ENCODE measurements around the gene ITPKB.

ITPKB gene

DNA sequence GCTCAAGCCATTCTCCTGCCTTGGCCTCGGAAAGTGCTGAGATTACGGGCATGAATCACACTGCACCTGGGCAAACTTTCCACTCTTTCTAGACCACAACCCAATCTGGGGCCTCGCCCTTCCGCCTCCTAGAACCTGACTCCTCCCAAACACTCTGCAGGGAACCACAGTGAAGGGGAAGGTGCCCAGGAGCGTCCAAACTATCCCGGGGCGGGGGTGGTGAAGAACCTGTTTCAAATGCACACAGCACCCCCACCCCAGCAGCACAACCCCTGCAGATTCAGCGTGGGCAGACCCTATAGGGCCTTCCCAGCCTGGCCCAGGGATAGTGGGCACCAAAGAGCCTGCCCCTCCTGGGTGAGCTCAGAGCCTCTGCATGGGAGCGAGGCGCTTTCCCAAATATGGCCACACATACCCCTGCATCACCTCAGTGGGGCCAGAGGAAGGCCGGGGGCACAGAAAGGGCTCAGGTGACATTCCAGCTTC lies 103.6 kb downstream of the ITPKB start:
- no peak overlapping the region for H3K56ac ChIP-seq (ENCODE audit: low read length)
- no peak overlapping the region for H3K4ac ChIP-seq (ENCODE audit: low read depth, low read length)
- H3K18ac ChIP-seq (ENCODE audit: low read length) = no peak overlapping the region
- H4K5ac ChIP-seq (ENCODE audit: low read length) = no peak overlapping the region
- no peaks in the 10 kb centered on the region for H3K79me1 ChIP-seq (ENCODE audit: low read length)
- H3K9ac ChIP-seq (ENCODE audit: low read length) = no peak overlapping the region
- H2BK5ac ChIP-seq (ENCODE audit: low read length) = no peak overlapping the region
- H2AK5ac ChIP-seq (ENCODE audit: low read length) = no peak overlapping the region
- no peaks in the 10 kb centered on the region for H3K79me2 ChIP-seq (ENCODE audit: control insufficient read depth, insufficient read depth, low read length)
- H3K36me3 ChIP-seq (ENCODE audit: control insufficient read depth, insufficient read depth, low read length) = no peaks in the 10 kb centered on the region
- no peak overlapping the region for H3K27ac ChIP-seq (ENCODE audit: low read depth, low read length)
- H3K4me1 ChIP-seq (ENCODE audit: control insufficient read depth, low read depth, low read length) = no peaks in the 10 kb centered on the region
- H4K8ac ChIP-seq (ENCODE audit: low read depth, low read length) = no peak overlapping the region
- no peak overlapping the region for H2BK120ac ChIP-seq (ENCODE audit: low read depth, low read length)
- DNase-seq = no peak
- H2BK15ac ChIP-seq (replicated peaks; ENCODE audit: low read depth) = no peak overlapping the region
- WGBS (ENCODE audit: extremely low coverage, insufficient coverage, low lambda C conversion rate) = no CpG with 5 or more reads among the region's 11 CpGs
- no peak overlapping the region for H3K23ac ChIP-seq (ENCODE audit: low read length)
- H3K4me3 ChIP-seq (ENCODE audit: low read length) = no peak overlapping the region
- H3K27me3 ChIP-seq (ENCODE audit: insufficient read depth, low read length, poor library complexity) = no peaks in the 10 kb centered on the region
- no peak overlapping the region for H3K4me2 ChIP-seq (ENCODE audit: low read length)

DNA sequence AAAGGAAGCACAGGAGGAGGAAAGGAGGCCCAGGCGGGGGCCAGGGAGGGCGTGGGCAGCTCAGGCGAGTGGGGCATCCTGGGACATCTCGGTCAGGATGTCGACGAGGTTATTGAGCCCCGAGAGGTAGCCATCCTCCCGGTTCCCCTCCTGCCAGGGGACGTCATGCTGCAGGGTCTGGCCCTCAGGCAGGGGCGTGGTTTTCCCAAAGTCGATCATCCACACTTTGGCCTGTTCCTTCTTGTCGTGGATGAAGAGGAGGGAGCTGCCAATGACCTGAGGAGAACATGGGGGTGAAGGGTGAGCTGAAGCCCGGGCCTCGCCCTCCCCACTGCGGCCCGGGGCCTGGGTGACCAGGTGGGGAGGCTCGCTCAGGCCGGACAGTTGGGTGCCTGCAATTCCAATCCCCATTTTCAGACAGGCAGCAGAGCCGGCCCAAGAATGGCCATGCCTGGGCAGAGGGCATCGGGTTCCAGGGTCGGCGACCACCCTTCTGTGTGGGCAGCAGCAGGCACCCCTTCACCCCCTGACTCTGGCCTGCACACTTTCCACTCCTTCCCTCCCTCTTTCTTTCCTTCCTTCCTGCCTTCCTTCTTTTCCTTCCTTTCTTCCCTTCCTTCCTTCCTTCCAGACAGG lies 104.4 kb downstream of the ITPKB start:
- H3K27me3 ChIP-seq (ENCODE audit: insufficient read depth, low read length, poor library complexity) = no peaks in the 10 kb centered on the region
- H4K5ac ChIP-seq (ENCODE audit: low read length) = no peak overlapping the region
- H2BK15ac ChIP-seq (replicated peaks; ENCODE audit: low read depth) = no peak overlapping the region
- WGBS (ENCODE audit: extremely low coverage, insufficient coverage, low lambda C conversion rate) = no CpG with 5 or more reads among the region's 22 CpGs
- H3K18ac ChIP-seq (ENCODE audit: low read length) = no peak overlapping the region
- H3K23ac ChIP-seq (ENCODE audit: low read length) = no peak overlapping the region
- H3K4me1 ChIP-seq (ENCODE audit: control insufficient read depth, low read depth, low read length) = no peaks in the 10 kb centered on the region
- H3K9ac ChIP-seq (ENCODE audit: low read length) = no peak overlapping the region
- no peak overlapping the region for H2BK120ac ChIP-seq (ENCODE audit: low read depth, low read length)
- no peak overlapping the region for H2BK5ac ChIP-seq (ENCODE audit: low read length)
- no peak overlapping the region for H3K4me2 ChIP-seq (ENCODE audit: low read length)
- no peak overlapping the region for H3K56ac ChIP-seq (ENCODE audit: low read length)
- no peaks in the 10 kb centered on the region for H3K79me1 ChIP-seq (ENCODE audit: low read length)
- H4K8ac ChIP-seq (ENCODE audit: low read depth, low read length) = no peak overlapping the region
- no peak for DNase-seq
- no peak overlapping the region for H3K27ac ChIP-seq (ENCODE audit: low read depth, low read length)
- no peaks in the 10 kb centered on the region for H3K79me2 ChIP-seq (ENCODE audit: control insufficient read depth, insufficient read depth, low read length)
- H3K4ac ChIP-seq (ENCODE audit: low read depth, low read length) = no peak overlapping the region
- no peak overlapping the region for H3K4me3 ChIP-seq (ENCODE audit: low read length)
- H2AK5ac ChIP-seq (ENCODE audit: low read length) = no peak overlapping the region
- H3K36me3 ChIP-seq (ENCODE audit: control insufficient read depth, insufficient read depth, low read length) = no peaks in the 10 kb centered on the region

GRCh38 chr1:226634166-226634588 lies 104.9 kb downstream of the ITPKB start:
- DNase-seq = peak; percentile 67
- WGBS (ENCODE audit: extremely low coverage, insufficient coverage, low lambda C conversion rate) = no CpG with 5 or more reads among the region's 6 CpGs
- H3K4me3 ChIP-seq (ENCODE audit: low read length) = no peak overlapping the region

DNA sequence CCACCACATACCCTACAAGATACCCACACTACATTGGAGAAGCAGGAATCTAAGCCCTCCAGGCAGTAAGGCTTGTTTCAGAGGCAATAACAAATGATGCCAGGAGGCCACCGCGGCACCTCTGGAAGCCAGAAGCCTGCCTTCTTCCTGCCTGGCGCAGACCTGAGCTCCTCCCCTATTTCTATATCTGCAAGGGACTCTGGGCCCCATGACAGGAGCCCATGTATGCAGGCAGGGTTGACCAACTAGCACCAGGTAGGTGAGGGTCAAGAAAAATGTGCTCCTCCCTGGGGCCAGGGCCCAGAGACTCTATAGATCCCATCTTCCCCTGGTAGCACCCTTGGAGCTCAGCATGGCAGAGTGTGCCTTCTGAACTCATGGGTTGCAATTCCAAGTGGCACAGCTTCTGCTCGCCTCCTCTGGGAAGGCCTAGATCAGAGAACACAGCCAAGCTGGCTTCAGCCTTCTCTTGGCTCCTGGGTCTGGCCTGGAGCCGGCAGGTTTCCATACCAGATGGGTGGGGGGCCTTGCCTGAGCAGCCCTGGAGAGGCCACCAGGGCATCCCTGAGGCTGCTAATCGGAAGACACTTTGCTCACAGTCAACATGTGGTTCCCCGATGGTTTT lies 105.4 kb downstream of the ITPKB start:
- no peak overlapping the region for H3K56ac ChIP-seq (ENCODE audit: low read length)
- H3K27me3 ChIP-seq (ENCODE audit: insufficient read depth, low read length, poor library complexity) = no peaks in the 10 kb centered on the region
- H3K36me3 ChIP-seq (ENCODE audit: control insufficient read depth, insufficient read depth, low read length) = no peaks in the 10 kb centered on the region
- H2AK5ac ChIP-seq (ENCODE audit: low read length) = no peak overlapping the region
- no peak overlapping the region for H3K9ac ChIP-seq (ENCODE audit: low read length)
- H3K27ac ChIP-seq (ENCODE audit: low read depth, low read length) = no peak overlapping the region
- no peak overlapping the region for H4K8ac ChIP-seq (ENCODE audit: low read depth, low read length)
- no peak overlapping the region for H4K5ac ChIP-seq (ENCODE audit: low read length)
- no peak overlapping the region for H3K4ac ChIP-seq (ENCODE audit: low read depth, low read length)
- no peak overlapping the region for H2BK15ac ChIP-seq (replicated peaks; ENCODE audit: low read depth)
- H2BK5ac ChIP-seq (ENCODE audit: low read length) = no peak overlapping the region
- H3K23ac ChIP-seq (ENCODE audit: low read length) = no peak overlapping the region
- no CpG with 5 or more reads among the region's 7 CpGs for WGBS (ENCODE audit: extremely low coverage, insufficient coverage, low lambda C conversion rate)
- no peaks in the 10 kb centered on the region for H3K79me2 ChIP-seq (ENCODE audit: control insufficient read depth, insufficient read depth, low read length)
- no peak overlapping the region for H3K18ac ChIP-seq (ENCODE audit: low read length)
- no peaks in the 10 kb centered on the region for H3K4me1 ChIP-seq (ENCODE audit: control insufficient read depth, low read depth, low read length)
- H3K4me3 ChIP-seq (ENCODE audit: low read length) = no peak overlapping the region
- H2BK120ac ChIP-seq (ENCODE audit: low read depth, low read length) = no peak overlapping the region
- H3K79me1 ChIP-seq (ENCODE audit: low read length) = no peaks in the 10 kb centered on the region
- DNase-seq = no peak
- no peak overlapping the region for H3K4me2 ChIP-seq (ENCODE audit: low read length)

More at GRCh38 chr1:226634166-226634588, 104.9 kb downstream of the ITPKB start:
- no peaks in the 10 kb centered on the region for H3K36me3 ChIP-seq (ENCODE audit: control insufficient read depth, insufficient read depth, low read length)
- H2AK5ac ChIP-seq (ENCODE audit: low read length) = no peak overlapping the region
- H2BK120ac ChIP-seq (ENCODE audit: low read depth, low read length) = no peak overlapping the region
- no peaks in the 10 kb centered on the region for H3K79me1 ChIP-seq (ENCODE audit: low read length)
- H3K18ac ChIP-seq (ENCODE audit: low read length) = no peak overlapping the region
- H3K27me3 ChIP-seq (ENCODE audit: insufficient read depth, low read length, poor library complexity) = no peaks in the 10 kb centered on the region
- H2BK15ac ChIP-seq (replicated peaks; ENCODE audit: low read depth) = no peak overlapping the region
- no peak overlapping the region for H3K4ac ChIP-seq (ENCODE audit: low read depth, low read length)
- H3K9ac ChIP-seq (ENCODE audit: low read length) = no peak overlapping the region
- H3K56ac ChIP-seq (ENCODE audit: low read length) = no peak overlapping the region
- H4K8ac ChIP-seq (ENCODE audit: low read depth, low read length) = no peak overlapping the region
- no peak overlapping the region for H2BK5ac ChIP-seq (ENCODE audit: low read length)
- no peak overlapping the region for H3K27ac ChIP-seq (ENCODE audit: low read depth, low read length)
- no peak overlapping the region for H3K4me2 ChIP-seq (ENCODE audit: low read length)
- no peak overlapping the region for H3K23ac ChIP-seq (ENCODE audit: low read length)
- H4K5ac ChIP-seq (ENCODE audit: low read length) = no peak overlapping the region
- no peaks in the 10 kb centered on the region for H3K4me1 ChIP-seq (ENCODE audit: control insufficient read depth, low read depth, low read length)
- H3K79me2 ChIP-seq (ENCODE audit: control insufficient read depth, insufficient read depth, low read length) = no peaks in the 10 kb centered on the region

- DNase-seq = no peak
- Histone ChIP-seq H3K4me3 (ENCODE audit: low read length) (no peak overlapping the region), H4K8ac (ENCODE audit: low read depth, low read length) (no peak overlapping the region), H2BK5ac (ENCODE audit: low read length) (no peak overlapping the region), H4K5ac (ENCODE audit: low read length) (no peak overlapping the region), H3K23ac (ENCODE audit: low read length) (no peak overlapping the region), H3K79me2 (ENCODE audit: control insufficient read depth, insufficient read depth, low read length) (no peaks in the 10 kb centered on the region), H3K27ac (ENCODE audit: low read depth, low read length) (no peak overlapping the region), H2BK15ac (replicated peaks; ENCODE audit: low read depth) (no peak overlapping the region), H3K4me1 (ENCODE audit: control insufficient read depth, low read depth, low read length) (no peaks in the 10 kb centered on the region), H3K79me1 (ENCODE audit: low read length) (no peaks in the 10 kb centered on the region), H3K9ac (ENCODE audit: low read length) (no peak overlapping the region), H3K18ac (ENCODE audit: low read length) (no peak overlapping the region), H2AK5ac (ENCODE audit: low read length) (no peak overlapping the region), H2BK120ac (ENCODE audit: low read depth, low read length) (no peak overlapping the region), H3K56ac (ENCODE audit: low read length) (no peak overlapping the region), H3K4me2 (ENCODE audit: low read length) (no peak overlapping the region), H3K4ac (ENCODE audit: low read depth, low read length) (no peak overlapping the region), H3K27me3 (ENCODE audit: insufficient read depth, low read length, poor library complexity) (no peaks in the 10 kb centered on the region), H3K36me3 (ENCODE audit: control insufficient read depth, insufficient read depth, low read length) (no peaks in the 10 kb centered on the region)
- no CpG with 5 or more reads among the region's 10 CpGs for WGBS (ENCODE audit: extremely low coverage, insufficient coverage, low lambda C conversion rate)
Measured at GRCh38 chr1:226632922-226633351, 106.1 kb downstream of the ITPKB start.

Measured in mesendoderm (in vitro differentiated cells).